ENCODE measurements around the gene RNF213.

DNA sequence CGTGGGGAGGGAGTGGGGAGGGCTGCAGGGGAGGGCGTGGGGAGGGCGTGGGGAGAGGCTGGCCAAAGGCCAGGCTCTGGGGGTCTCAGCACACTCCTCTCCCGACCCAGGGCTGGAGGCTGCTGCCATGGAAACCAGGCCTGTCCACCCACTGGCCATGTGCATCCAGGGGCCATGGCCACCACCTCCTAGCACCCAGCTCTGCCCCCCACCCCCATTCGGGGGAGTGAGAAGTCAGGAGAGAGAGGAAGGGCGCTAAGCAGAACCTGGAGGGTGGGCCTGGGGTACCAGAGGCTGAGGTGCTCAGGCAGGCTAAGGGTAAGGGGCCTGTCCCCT, 184.0 kb downstream of the RNF213 start:
- TF ChIP-seq CTCF (IDR thresholded peaks at IDR 0.05) (no peak), POLR2A (IDR thresholded peaks at IDR 0.05) (no peak)
